ENCODE measurements around the gene MRPL53.
A peak's percentile ranks its signal among the peaks of the same experiment; 100 is the strongest.

The MRPL53 gene

GRCh38 chr2:74507926-74508520 lies 35.5 kb upstream of the MRPL53 start:
- H3K27ac ChIP-seq (ENCODE audit: low read length, poor library complexity, severe bottlenecking), result peak overlapping the region; percentile 59
- peak overlapping the region; percentile 81 for H2AFZ ChIP-seq (ENCODE audit: low read depth, low read length)
- H3K27me3 ChIP-seq (ENCODE audit: control insufficient read depth in 1 of 2, insufficient read depth in 1 of 2, low read length in 2 of 2), result peaks cover 27 to 35% of the 10 kb centered on the region in 2 experiments
- H3K23ac ChIP-seq (ENCODE audit: low read length in 2 of 2), result peak overlapping the region in 1 of 2 experiments; percentile 49
- peak overlapping the region; percentile 96 for H3K9ac ChIP-seq (ENCODE audit: low read length)
- H4K91ac ChIP-seq (ENCODE audit: low read length), result peak overlapping the region; percentile 77
- peaks cover 35% of the 10 kb centered on the region for H3K4me1 ChIP-seq (ENCODE audit: control insufficient read depth, insufficient read depth, low read depth, low read length)
- peak overlapping the region; percentile 95 for H2BK15ac ChIP-seq (ENCODE audit: low read depth, poor library complexity, severe bottlenecking)
- peak overlapping the region; percentile 20 for H2BK5ac ChIP-seq (ENCODE audit: low read depth, low read length, poor library complexity, severe bottlenecking)
- H3K4me3 ChIP-seq (ENCODE audit: insufficient read depth in 1 of 2, low read depth in 1 of 2, low read length in 2 of 2), result peak overlapping the region; percentile 80 to 90
- peak overlapping the region; percentile 73 for H2AK5ac ChIP-seq (ENCODE audit: low read length, severe bottlenecking)
- DNase-seq, result peak; percentile 63
- peak overlapping the region in 1 of 2 experiments; percentile 25 for H3K14ac ChIP-seq (ENCODE audit: low read length in 2 of 2)
- peaks cover 14% of the 10 kb centered on the region for H3K79me1 ChIP-seq (replicated peaks; ENCODE audit: low read length, poor library complexity, severe bottlenecking)
- WGBS, result 5% methylated on average over 36 of the region's 38 CpGs
- no peak overlapping the region for H2BK12ac ChIP-seq (ENCODE audit: low read length in 2 of 2)
- peak overlapping the region; percentile 86 for H2BK120ac ChIP-seq (ENCODE audit: low read depth, low read length)
- H3K36me3 ChIP-seq (ENCODE audit: control insufficient read depth in 1 of 2, insufficient read depth in 2 of 2, low read depth in 1 of 2, low read length in 2 of 2), result peaks cover 15 to 19% of the 10 kb centered on the region in 2 experiments
- H4K8ac ChIP-seq (ENCODE audit: low read length), result peak overlapping the region; percentile 78
- H3K4ac ChIP-seq (ENCODE audit: low read depth in 1 of 2, low read length in 2 of 2), result peak overlapping the region; percentile 84 to 95
- H3K9me3 ChIP-seq (ENCODE audit: control insufficient read depth, low read length), result no peaks in the 10 kb centered on the region
- H3K4me2 ChIP-seq (ENCODE audit: low read length, poor library complexity, severe bottlenecking), result peak overlapping the region; percentile 99
- peak overlapping the region; percentile 66 to 92 for H3K18ac ChIP-seq (ENCODE audit: low read depth in 1 of 2, low read length in 2 of 2)

- Histone ChIP-seq H3K14ac (ENCODE audit: low read length in 2 of 2) (peak within 1 kb of the TSS; percentile 25 to 90), H2BK12ac (ENCODE audit: low read length in 2 of 2) (peak within 1 kb of the TSS; percentile 23 to 44), H3K23ac (ENCODE audit: low read length in 2 of 2) (peak within 1 kb of the TSS; percentile 49 to 52), H3K4me1 (ENCODE audit: control insufficient read depth, insufficient read depth, low read depth, low read length) (peaks cover 41% of the 10 kb centered on the region), H3K79me1 (replicated peaks; ENCODE audit: low read length, poor library complexity, severe bottlenecking) (peaks cover 16% of the 10 kb centered on the region), H2BK5ac (ENCODE audit: low read depth, low read length, poor library complexity, severe bottlenecking) (peak within 1 kb of the TSS; percentile 50), H3K27me3 (ENCODE audit: control insufficient read depth in 1 of 2, insufficient read depth in 1 of 2, low read length in 2 of 2) (peaks cover 21 to 29% of the 10 kb centered on the region in 2 experiments), H3K4me3 (ENCODE audit: insufficient read depth in 1 of 2, low read depth in 1 of 2, low read length in 2 of 2) (peak within 1 kb of the TSS; percentile 80 to 90), H3K27ac (ENCODE audit: low read length, poor library complexity, severe bottlenecking) (peak within 1 kb of the TSS; percentile 96), H4K8ac (ENCODE audit: low read length) (peak within 1 kb of the TSS; percentile 100), H3K36me3 (ENCODE audit: control insufficient read depth in 1 of 2, insufficient read depth in 2 of 2, low read depth in 1 of 2, low read length in 2 of 2) (peaks cover 15 to 19% of the 10 kb centered on the region in 2 experiments), H3K4me2 (ENCODE audit: low read length, poor library complexity, severe bottlenecking) (peak within 1 kb of the TSS; percentile 99), H3K18ac (ENCODE audit: low read depth in 1 of 2, low read length in 2 of 2) (peak within 1 kb of the TSS; percentile 97 to 99), H4K91ac (ENCODE audit: low read length) (peak within 1 kb of the TSS; percentile 100), H2AFZ (ENCODE audit: low read depth, low read length) (peak within 1 kb of the TSS; percentile 81), H3K9me3 (ENCODE audit: control insufficient read depth, low read length) (no peaks in the 10 kb centered on the region), H2BK120ac (ENCODE audit: low read depth, low read length) (peak within 1 kb of the TSS; percentile 86), H2AK5ac (ENCODE audit: low read length, severe bottlenecking) (peak within 1 kb of the TSS; percentile 73), H2BK15ac (ENCODE audit: low read depth, poor library complexity, severe bottlenecking) (peak within 1 kb of the TSS; percentile 99), H3K9ac (ENCODE audit: low read length) (peak within 1 kb of the TSS; percentile 96), H3K4ac (ENCODE audit: low read depth in 1 of 2, low read length in 2 of 2) (peak within 1 kb of the TSS; percentile 95 to 99)
- under 1% methylated on average over 51 of the region's 56 CpGs for WGBS
- DNase-seq, result peak; percentile 97
These were observed 34.9 kb upstream of the MRPL53 start, which contains the start of gene PCGF1 for GRCh38 chr2:74507145-74507925. TSS of gene PCGF1 (minus strand) at chr2:74507695. CDS start at chr2:74507668, 27 bp downstream.

DNA sequence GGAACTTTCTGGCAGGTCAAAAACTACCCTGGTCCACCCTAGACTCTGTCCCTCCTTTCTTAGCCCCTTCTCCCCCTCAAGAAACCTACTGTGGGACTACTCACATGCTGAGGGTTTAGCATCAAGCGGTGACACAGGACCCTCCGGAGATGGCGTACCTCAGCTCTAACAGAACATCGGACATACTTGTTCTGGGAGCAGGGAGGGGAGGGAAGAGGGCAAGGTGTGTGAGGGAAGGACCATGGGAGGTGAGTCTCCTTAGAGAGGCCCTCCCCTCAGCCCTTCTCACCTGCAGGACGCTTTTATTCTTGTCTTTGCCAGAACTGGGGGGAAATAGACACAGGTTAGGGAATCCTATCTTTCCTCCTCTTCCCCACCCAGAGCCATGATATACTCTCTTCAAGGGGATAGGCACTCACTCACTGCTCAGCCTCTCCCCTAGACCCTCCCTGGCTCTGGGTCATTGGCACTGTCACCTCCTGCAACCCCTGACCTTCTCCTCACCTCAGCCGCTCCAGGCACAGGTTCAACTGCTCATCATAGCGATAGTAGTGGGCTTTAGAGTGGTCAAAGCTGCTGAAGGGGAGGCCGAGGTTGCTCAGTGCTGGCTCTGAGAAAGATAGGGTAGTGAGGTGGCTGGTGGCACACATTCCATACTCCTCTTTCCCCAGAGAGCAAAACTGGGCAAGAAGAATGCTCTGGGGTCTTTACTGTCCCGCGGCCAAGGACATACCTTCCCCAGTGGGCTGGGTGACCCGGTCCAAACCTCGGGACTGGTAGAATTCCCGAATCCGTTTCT lies 33.2 kb upstream of the MRPL53 start:
- peak overlapping the region; percentile 96 for H3K9ac ChIP-seq (ENCODE audit: low read length)
- peak overlapping the region in 1 of 2 experiments; percentile 90 for H3K4me3 ChIP-seq (ENCODE audit: insufficient read depth in 1 of 2, low read depth in 1 of 2, low read length in 2 of 2)
- H2BK120ac ChIP-seq (ENCODE audit: low read depth, low read length), result no peak overlapping the region
- DNase-seq, result no peak
- peaks cover 15 to 19% of the 10 kb centered on the region in 2 experiments for H3K36me3 ChIP-seq (ENCODE audit: control insufficient read depth in 1 of 2, insufficient read depth in 2 of 2, low read depth in 1 of 2, low read length in 2 of 2)
- peak overlapping the region; percentile 28 to 60 for H2BK12ac ChIP-seq (ENCODE audit: low read length in 2 of 2)
- H4K91ac ChIP-seq (ENCODE audit: low read length), result no peak overlapping the region
- peak overlapping the region; percentile 10 for H2AK5ac ChIP-seq (ENCODE audit: low read length, severe bottlenecking)
- no peak overlapping the region for H3K27ac ChIP-seq (ENCODE audit: low read length, poor library complexity, severe bottlenecking)
- H2AFZ ChIP-seq (ENCODE audit: low read depth, low read length), result no peak overlapping the region
- H4K8ac ChIP-seq (ENCODE audit: low read length), result peak overlapping the region; percentile 46
- H3K27me3 ChIP-seq (ENCODE audit: control insufficient read depth in 1 of 2, insufficient read depth in 1 of 2, low read length in 2 of 2), result peaks cover 5 to 29% of the 10 kb centered on the region in 2 experiments
- H3K9me3 ChIP-seq (ENCODE audit: control insufficient read depth, low read length), result no peaks in the 10 kb centered on the region
- H3K4me2 ChIP-seq (ENCODE audit: low read length, poor library complexity, severe bottlenecking), result peak overlapping the region; percentile 30
- peaks cover 16% of the 10 kb centered on the region for H3K79me1 ChIP-seq (replicated peaks; ENCODE audit: low read length, poor library complexity, severe bottlenecking)
- H2BK5ac ChIP-seq (ENCODE audit: low read depth, low read length, poor library complexity, severe bottlenecking), result no peak overlapping the region
- peaks cover 44% of the 10 kb centered on the region for H3K4me1 ChIP-seq (ENCODE audit: control insufficient read depth, insufficient read depth, low read depth, low read length)
- H3K18ac ChIP-seq (ENCODE audit: low read depth in 1 of 2, low read length in 2 of 2), result no peak overlapping the region
- H3K4ac ChIP-seq (ENCODE audit: low read depth in 1 of 2, low read length in 2 of 2), result no peak overlapping the region
- 94% methylated on average over 12 of the region's 14 CpGs for WGBS
- H2BK15ac ChIP-seq (ENCODE audit: low read depth, poor library complexity, severe bottlenecking), result no peak overlapping the region
- H3K14ac ChIP-seq (ENCODE audit: low read length in 2 of 2), result no peak overlapping the region
- H3K23ac ChIP-seq (ENCODE audit: low read length in 2 of 2), result no peak overlapping the region
